HL-60 (cell line): ENCODE measurements around the gene IL22RA1.

Source experiments
- CTCF ChIP-seq: IDR thresholded peaks from one replicate; pipeline ENCODE4 v1.5.1; 2011; ENCODE audit warnings: low read length, control low read depth, inconsistent platforms; ENCODE audit not compliant: insufficient read depth
- GABPA ChIP-seq: IDR thresholded peaks from 2 replicates; pipeline ENCODE4 v1.6.1; 2012; ENCODE audit warnings: low read depth
- POLR2AphosphoS5 ChIP-seq: IDR thresholded peaks from 2 replicates; pipeline ENCODE4 v1.6.1; 2012; ENCODE audit warnings: low read depth
- SPI1 ChIP-seq: IDR thresholded peaks from 2 replicates; pipeline ENCODE4 v1.6.1; 2012; ENCODE audit warnings: low read depth, mild to moderate bottlenecking, borderline replicate concordance
- TF ChIP-seq, protein P1 (sequence below): IDR thresholded peaks from 2 replicates; pipeline ENCODE4 v1.6.1; 2012; ENCODE audit warnings: low read depth; ENCODE audit not compliant: insufficient replicate concordance

DNA sequence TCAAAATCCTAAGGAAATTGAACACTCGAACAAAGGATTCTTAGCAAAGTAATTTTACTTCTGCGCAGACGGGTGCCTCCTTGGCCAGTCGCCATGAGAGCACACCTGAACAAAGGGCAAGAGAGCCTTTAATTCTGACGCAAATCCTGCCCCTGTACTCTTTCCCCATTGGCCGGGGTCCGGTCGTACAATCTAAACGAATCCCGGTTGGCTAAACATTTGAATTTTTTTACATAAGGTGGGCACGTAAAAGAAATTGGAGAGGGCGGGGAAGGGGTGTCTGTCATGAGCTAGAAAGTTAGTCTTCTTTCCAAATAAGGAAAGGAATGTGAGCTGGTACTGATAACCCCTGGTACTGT, 8.2 kb upstream of the IL22RA1 start:
- TF ChIP-seq CTCF (no peak), POLR2AphosphoS5 (no peak), GABPA (no peak), SPI1 (no peak)
- TF ChIP-seq, protein P1, sequence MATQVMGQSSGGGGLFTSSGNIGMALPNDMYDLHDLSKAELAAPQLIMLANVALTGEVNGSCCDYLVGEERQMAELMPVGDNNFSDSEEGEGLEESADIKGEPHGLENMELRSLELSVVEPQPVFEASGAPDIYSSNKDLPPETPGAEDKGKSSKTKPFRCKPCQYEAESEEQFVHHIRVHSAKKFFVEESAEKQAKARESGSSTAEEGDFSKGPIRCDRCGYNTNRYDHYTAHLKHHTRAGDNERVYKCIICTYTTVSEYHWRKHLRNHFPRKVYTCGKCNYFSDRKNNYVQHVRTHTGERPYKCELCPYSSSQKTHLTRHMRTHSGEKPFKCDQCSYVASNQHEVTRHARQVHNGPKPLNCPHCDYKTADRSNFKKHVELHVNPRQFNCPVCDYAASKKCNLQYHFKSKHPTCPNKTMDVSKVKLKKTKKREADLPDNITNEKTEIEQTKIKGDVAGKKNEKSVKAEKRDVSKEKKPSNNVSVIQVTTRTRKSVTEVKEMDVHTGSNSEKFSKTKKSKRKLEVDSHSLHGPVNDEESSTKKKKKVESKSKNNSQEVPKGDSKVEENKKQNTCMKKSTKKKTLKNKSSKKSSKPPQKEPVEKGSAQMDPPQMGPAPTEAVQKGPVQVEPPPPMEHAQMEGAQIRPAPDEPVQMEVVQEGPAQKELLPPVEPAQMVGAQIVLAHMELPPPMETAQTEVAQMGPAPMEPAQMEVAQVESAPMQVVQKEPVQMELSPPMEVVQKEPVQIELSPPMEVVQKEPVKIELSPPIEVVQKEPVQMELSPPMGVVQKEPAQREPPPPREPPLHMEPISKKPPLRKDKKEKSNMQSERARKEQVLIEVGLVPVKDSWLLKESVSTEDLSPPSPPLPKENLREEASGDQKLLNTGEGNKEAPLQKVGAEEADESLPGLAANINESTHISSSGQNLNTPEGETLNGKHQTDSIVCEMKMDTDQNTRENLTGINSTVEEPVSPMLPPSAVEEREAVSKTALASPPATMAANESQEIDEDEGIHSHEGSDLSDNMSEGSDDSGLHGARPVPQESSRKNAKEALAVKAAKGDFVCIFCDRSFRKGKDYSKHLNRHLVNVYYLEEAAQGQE, result no peak
